ENCODE measurements around the gene HSPA9. TPM values are rescaled to one million over a fixed set of nuclear protein-coding genes. Genes with fewer than 3 reads are reported as not detected.

HSPA9 gene
- total RNA-seq = 372 and 383 TPM in 2 replicates

GRCh38 chr5:138575194-138576015 lies at the start of gene HSPA9:
TSS of gene HSPA9 (minus strand) at chr5:138575401. CDS start at chr5:138575318, 83 bp downstream.
- Mint-ChIP-seq H3K4me3 (peak within 1 kb of the TSS; percentile 95), H3K36me3 (ENCODE audit: low read depth) (peaks cover 37% of the 10 kb centered on the region), H3K27me3 (ENCODE audit: insufficient read depth) (no peaks in the 10 kb centered on the region), H3K4me1 (ENCODE audit: low read depth) (peaks cover 22% of the 10 kb centered on the region), H3K27ac (peak within 1 kb of the TSS; percentile 100), H3K9me3 (no peaks in the 10 kb centered on the region)
- intact Hi-C loops (cut with micrococcal nuclease) = loop anchor here (1.0 to 10.0 kb wide), 14 partner anchors 32 to 985 kb away; partner anchors contain the start of genes BRD8, CDC25C, CTNNA1 and ETF1
- DNase-seq (ENCODE audit: low spot score) = peak; percentile 97

GRCh38 chr5:138623053-138623452 lies 47.9 kb upstream of the HSPA9 start:
- Mint-ChIP-seq H3K27me3 (ENCODE audit: insufficient read depth) (peaks cover 35% of the 10 kb centered on the region), H3K4me1 (ENCODE audit: low read depth) (no peaks in the 10 kb centered on the region), H3K4me3 (no peak overlapping the region), H3K9me3 (no peaks in the 10 kb centered on the region), H3K27ac (no peak overlapping the region), H3K36me3 (ENCODE audit: low read depth) (no peaks in the 10 kb centered on the region)
- DNase-seq (ENCODE audit: low spot score) = no peak
- intact Hi-C loops (cut with micrococcal nuclease) = no loop called here

GRCh38 chr5:138622051-138622450 lies 46.9 kb upstream of the HSPA9 start:
- intact Hi-C loops (cut with micrococcal nuclease) = no loop called here
- no peaks in the 10 kb centered on the region for H3K9me3 Mint-ChIP-seq
- no peaks in the 10 kb centered on the region for H3K4me1 Mint-ChIP-seq (ENCODE audit: low read depth)
- no peaks in the 10 kb centered on the region for H3K36me3 Mint-ChIP-seq (ENCODE audit: low read depth)
- peaks cover 34% of the 10 kb centered on the region for H3K27me3 Mint-ChIP-seq (ENCODE audit: insufficient read depth)
- no peak overlapping the region for H3K27ac Mint-ChIP-seq
- H3K4me3 Mint-ChIP-seq = no peak overlapping the region
- no peak for DNase-seq (ENCODE audit: low spot score)

GRCh38 chr5:138620663-138621224 lies 45.5 kb upstream of the HSPA9 start:
- intact Hi-C loops (cut with micrococcal nuclease) = no loop called here
- H3K27ac Mint-ChIP-seq = no peak overlapping the region
- no peaks in the 10 kb centered on the region for H3K36me3 Mint-ChIP-seq (ENCODE audit: low read depth)
- no peak overlapping the region for H3K4me3 Mint-ChIP-seq
- peaks cover 34% of the 10 kb centered on the region for H3K27me3 Mint-ChIP-seq (ENCODE audit: insufficient read depth)
- H3K9me3 Mint-ChIP-seq = no peaks in the 10 kb centered on the region
- DNase-seq (ENCODE audit: low spot score) = no peak
- H3K4me1 Mint-ChIP-seq (ENCODE audit: low read depth) = no peaks in the 10 kb centered on the region

- Mint-ChIP-seq H3K36me3 (ENCODE audit: low read depth) (no peaks in the 10 kb centered on the region), H3K27ac (no peak overlapping the region), H3K4me1 (ENCODE audit: low read depth) (no peaks in the 10 kb centered on the region), H3K27me3 (ENCODE audit: insufficient read depth) (peaks cover 35% of the 10 kb centered on the region), H3K4me3 (no peak overlapping the region), H3K9me3 (no peaks in the 10 kb centered on the region)
- intact Hi-C loops (cut with micrococcal nuclease) = no loop called here
- no peak for DNase-seq (ENCODE audit: low spot score)
These were observed 41.3 kb upstream of the HSPA9 start for GRCh38 chr5:138616508-138616907.

- DNase-seq (ENCODE audit: low spot score) = no peak
- H3K27ac Mint-ChIP-seq = no peak overlapping the region
- H3K36me3 Mint-ChIP-seq (ENCODE audit: low read depth) = no peaks in the 10 kb centered on the region
- H3K4me3 Mint-ChIP-seq = no peak overlapping the region
- intact Hi-C loops (cut with micrococcal nuclease) = no loop called here
- H3K4me1 Mint-ChIP-seq (ENCODE audit: low read depth) = no peaks in the 10 kb centered on the region
- no peaks in the 10 kb centered on the region for H3K9me3 Mint-ChIP-seq
- peaks cover 39% of the 10 kb centered on the region for H3K27me3 Mint-ChIP-seq (ENCODE audit: insufficient read depth)
These were observed 40.3 kb upstream of the HSPA9 start for GRCh38 chr5:138615461-138615860.

- peaks cover 54% of the 10 kb centered on the region for H3K27me3 Mint-ChIP-seq (ENCODE audit: insufficient read depth)
These were observed 36.5 kb upstream of the HSPA9 start for GRCh38 chr5:138611678-138612218.

GRCh38 chr5:138610918-138611677 lies 35.9 kb upstream of the HSPA9 start:
- no peak overlapping the region for H3K27ac Mint-ChIP-seq
- no peaks in the 10 kb centered on the region for H3K36me3 Mint-ChIP-seq (ENCODE audit: low read depth)
- intact Hi-C loops (cut with micrococcal nuclease) = no loop called here
- no peaks in the 10 kb centered on the region for H3K9me3 Mint-ChIP-seq
- H3K4me3 Mint-ChIP-seq = no peak overlapping the region
- no peaks in the 10 kb centered on the region for H3K4me1 Mint-ChIP-seq (ENCODE audit: low read depth)
- peaks cover 57% of the 10 kb centered on the region for H3K27me3 Mint-ChIP-seq (ENCODE audit: insufficient read depth)
- DNase-seq (ENCODE audit: low spot score) = no peak

More at GRCh38 chr5:138611678-138612218, 36.5 kb upstream of the HSPA9 start:
- no peaks in the 10 kb centered on the region for H3K9me3 Mint-ChIP-seq
- no peaks in the 10 kb centered on the region for H3K4me1 Mint-ChIP-seq (ENCODE audit: low read depth)
- H3K36me3 Mint-ChIP-seq (ENCODE audit: low read depth) = no peaks in the 10 kb centered on the region
- DNase-seq (ENCODE audit: low spot score) = no peak
- H3K4me3 Mint-ChIP-seq = no peak overlapping the region
- H3K27ac Mint-ChIP-seq = no peak overlapping the region
- intact Hi-C loops (cut with micrococcal nuclease) = no loop called here

- Mint-ChIP-seq H3K4me3 (no peak overlapping the region), H3K9me3 (no peaks in the 10 kb centered on the region), H3K4me1 (ENCODE audit: low read depth) (no peaks in the 10 kb centered on the region), H3K27me3 (ENCODE audit: insufficient read depth) (peaks cover 56% of the 10 kb centered on the region), H3K36me3 (ENCODE audit: low read depth) (no peaks in the 10 kb centered on the region), H3K27ac (no peak overlapping the region)
- DNase-seq (ENCODE audit: low spot score) = no peak
- intact Hi-C loops (cut with micrococcal nuclease) = no loop called here
These were observed 35.3 kb upstream of the HSPA9 start for GRCh38 chr5:138610415-138610917.

GRCh38 chr5:138606378-138607064 lies 31.3 kb upstream of the HSPA9 start:
- Mint-ChIP-seq H3K27me3 (ENCODE audit: insufficient read depth) (peaks cover 64% of the 10 kb centered on the region), H3K36me3 (ENCODE audit: low read depth) (no peaks in the 10 kb centered on the region), H3K9me3 (no peaks in the 10 kb centered on the region), H3K4me1 (ENCODE audit: low read depth) (peaks cover 20% of the 10 kb centered on the region), H3K27ac (no peak overlapping the region), H3K4me3 (no peak overlapping the region)
- DNase-seq (ENCODE audit: low spot score) = no peak
- intact Hi-C loops (cut with micrococcal nuclease) = no loop called here

- no peak overlapping the region for H3K27ac Mint-ChIP-seq
- H3K4me3 Mint-ChIP-seq = no peak overlapping the region
- peaks cover 68% of the 10 kb centered on the region for H3K27me3 Mint-ChIP-seq (ENCODE audit: insufficient read depth)
- no peaks in the 10 kb centered on the region for H3K9me3 Mint-ChIP-seq
- intact Hi-C loops (cut with micrococcal nuclease) = no loop called here
- no peak for DNase-seq (ENCODE audit: low spot score)
- H3K36me3 Mint-ChIP-seq (ENCODE audit: low read depth) = no peaks in the 10 kb centered on the region
- H3K4me1 Mint-ChIP-seq (ENCODE audit: low read depth) = peaks cover 20% of the 10 kb centered on the region
These were observed 30.2 kb upstream of the HSPA9 start for GRCh38 chr5:138605254-138605972.

Data from activated T-helper 1 cell treated with anti-CD3 and anti-CD28 coated beads, Interleukin-12 subunit alpha, Interleukin-12 subunit beta, Interleukin-2, Interleukin-4 antibody, amounts not matched to agents 30 ng/mL and 10 ng/mL and 1 ng/mL, durations not matched to agents 14 hours and 24 hours and 36 hours (primary cell).